ENCODE measurements around the gene SEZ6L. TPM values are rescaled to one million over a fixed set of nuclear protein-coding genes. Genes with fewer than 3 reads are reported as not detected.

The SEZ6L gene
- total RNA-seq, 4 donors from 2014 or later, result 0.10 to 0.13 TPM; not detected in 2

DNA sequence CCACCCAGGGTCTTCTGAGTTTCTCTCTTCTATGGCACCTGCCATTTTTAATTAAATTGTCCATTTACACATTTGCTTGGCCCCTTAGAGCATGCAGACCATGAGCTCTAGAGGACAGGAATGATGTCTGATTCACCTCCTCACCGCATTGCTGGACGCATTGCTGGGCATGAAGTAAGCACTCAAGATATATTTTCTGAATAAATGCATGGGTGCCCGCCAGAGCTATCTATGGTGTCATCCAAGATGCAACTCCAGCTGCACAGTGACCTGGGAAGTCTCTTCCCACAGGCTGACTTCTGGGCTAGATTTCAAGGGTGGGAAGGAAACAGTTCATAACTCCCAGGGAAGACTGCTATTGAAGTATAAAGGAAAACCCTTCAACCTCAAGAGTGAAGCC is 193.2 kb downstream of the SEZ6L start:
- intact Hi-C loops (cut with DNase I; ENCODE audit: low total_unique reads), result no loop called here
- Histone ChIP-seq H3K27ac (no peak overlapping the region), H3K4me3 (no peak overlapping the region), H3K27me3 (no peaks in the 10 kb centered on the region), H3K4me1 (peaks cover 0 to 10% of the 10 kb centered on the region in 2 donors), H3K36me3 (no peaks in the 10 kb centered on the region), H3K9me3 (no peaks in the 10 kb centered on the region)
- TF ChIP-seq, protein P1, sequence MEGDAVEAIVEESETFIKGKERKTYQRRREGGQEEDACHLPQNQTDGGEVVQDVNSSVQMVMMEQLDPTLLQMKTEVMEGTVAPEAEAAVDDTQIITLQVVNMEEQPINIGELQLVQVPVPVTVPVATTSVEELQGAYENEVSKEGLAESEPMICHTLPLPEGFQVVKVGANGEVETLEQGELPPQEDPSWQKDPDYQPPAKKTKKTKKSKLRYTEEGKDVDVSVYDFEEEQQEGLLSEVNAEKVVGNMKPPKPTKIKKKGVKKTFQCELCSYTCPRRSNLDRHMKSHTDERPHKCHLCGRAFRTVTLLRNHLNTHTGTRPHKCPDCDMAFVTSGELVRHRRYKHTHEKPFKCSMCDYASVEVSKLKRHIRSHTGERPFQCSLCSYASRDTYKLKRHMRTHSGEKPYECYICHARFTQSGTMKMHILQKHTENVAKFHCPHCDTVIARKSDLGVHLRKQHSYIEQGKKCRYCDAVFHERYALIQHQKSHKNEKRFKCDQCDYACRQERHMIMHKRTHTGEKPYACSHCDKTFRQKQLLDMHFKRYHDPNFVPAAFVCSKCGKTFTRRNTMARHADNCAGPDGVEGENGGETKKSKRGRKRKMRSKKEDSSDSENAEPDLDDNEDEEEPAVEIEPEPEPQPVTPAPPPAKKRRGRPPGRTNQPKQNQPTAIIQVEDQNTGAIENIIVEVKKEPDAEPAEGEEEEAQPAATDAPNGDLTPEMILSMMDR (IDR thresholded peaks at IDR 0.05 in 4 of 5, conservative IDR thresholded peaks at IDR 0.05 in 1 of 5), result no peak
- in situ Hi-C loops (cut with MboI; ENCODE audit: low sequenced_read_pairs in 4 of 4), result no loop called here
- DNase-seq, result peak in 1 of 2 donors; percentile 56
- ATAC-seq, result peak; percentile 33 to 78

DNA sequence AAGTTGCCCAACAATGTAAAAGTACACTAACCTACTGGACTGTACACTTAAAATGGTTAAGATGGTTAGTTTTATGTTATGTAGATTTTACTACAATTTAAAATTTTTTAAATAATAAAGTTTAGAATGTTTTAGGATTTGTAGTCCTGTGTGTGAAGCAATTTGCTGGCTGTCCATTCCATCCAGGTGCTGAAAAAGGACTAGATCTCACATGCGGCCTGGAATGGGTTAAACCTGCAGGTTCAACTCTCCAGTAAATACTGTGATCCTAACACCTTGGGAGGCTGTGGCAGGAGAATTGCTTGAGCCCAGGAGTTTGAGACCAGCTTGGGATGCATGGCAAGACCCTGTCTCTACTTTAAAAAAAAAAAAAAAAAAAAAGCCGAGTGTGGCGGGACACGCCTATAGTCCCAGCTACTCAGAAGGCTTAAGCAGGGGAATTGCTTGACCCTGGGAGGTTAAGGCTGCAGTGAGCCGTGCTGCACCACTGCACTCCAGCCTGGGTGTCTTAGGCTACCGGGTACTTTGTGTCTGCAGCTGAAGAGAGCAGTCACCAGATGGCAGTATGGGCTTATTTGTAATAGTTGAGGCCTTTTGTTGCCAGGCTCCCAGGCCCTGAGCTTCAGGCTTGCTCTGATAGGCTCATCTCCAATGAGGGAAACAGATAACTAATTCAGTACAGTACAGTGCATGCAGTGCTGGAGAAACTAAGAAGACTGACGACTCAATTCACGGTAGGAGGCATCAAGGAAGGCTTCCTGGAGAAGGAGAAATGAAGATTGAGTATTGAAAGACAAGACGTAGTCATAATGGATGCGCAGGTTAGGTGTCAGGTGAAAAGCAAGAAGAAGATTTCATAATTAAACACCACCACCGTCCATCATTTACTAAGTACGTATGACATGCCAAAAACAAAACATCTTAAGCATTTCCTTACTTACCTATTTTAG is 195.1 kb downstream of the SEZ6L start:
- in situ Hi-C loops (cut with MboI; ENCODE audit: low sequenced_read_pairs in 4 of 4) (no loop called here), intact Hi-C loops (cut with DNase I; ENCODE audit: low total_unique reads) (no loop called here)
- no peaks in the 10 kb centered on the region for H3K9me3 ChIP-seq
- TF ChIP-seq, protein P1 (IDR thresholded peaks at IDR 0.05 in 4 of 5, conservative IDR thresholded peaks at IDR 0.05 in 1 of 5), result peak; percentile 28 to 65 (median 52)
- TF ChIP-seq POLR2A (IDR thresholded peaks at IDR 0.05), result no peak
- H3K27ac ChIP-seq, result no peak overlapping the region
- peaks cover 0 to 10% of the 10 kb centered on the region in 2 donors for H3K4me1 ChIP-seq
- H3K36me3 ChIP-seq, result no peaks in the 10 kb centered on the region
- peak; percentile 64 to 79 for ATAC-seq
- peaks cover 0 to 5% (median 4%) of the 10 kb centered on the region in 3 donors for H3K27me3 ChIP-seq
- DNase-seq, result peak in 1 of 2 donors; percentile 37
- H3K4me3 ChIP-seq, result no peak overlapping the region

GRCh38 chr22:26367402-26368245 is 198.4 kb downstream of the SEZ6L start:
- no peak for TF ChIP-seq POLR2A (IDR thresholded peaks at IDR 0.05)
- TF ChIP-seq, protein P1 (IDR thresholded peaks at IDR 0.05 in 4 of 5, conservative IDR thresholded peaks at IDR 0.05 in 1 of 5), result peak; percentile 28 to 70 (median 61)
- no peak for DNase-seq
- ATAC-seq, result no peak
- in situ Hi-C loops (cut with MboI; ENCODE audit: low sequenced_read_pairs in 4 of 4) (no loop called here), intact Hi-C loops (cut with DNase I; ENCODE audit: low total_unique reads) (no loop called here)
- no peaks in the 10 kb centered on the region for H3K4me1 ChIP-seq
- no peak overlapping the region for H3K27ac ChIP-seq
- no peaks in the 10 kb centered on the region for H3K9me3 ChIP-seq
- H3K27me3 ChIP-seq, result peaks cover 0 to 7% (median 6%) of the 10 kb centered on the region in 3 donors
- H3K36me3 ChIP-seq, result no peaks in the 10 kb centered on the region
- H3K4me3 ChIP-seq, result no peak overlapping the region

- no peak for DNase-seq
- TF ChIP-seq POLR2A (IDR thresholded peaks at IDR 0.05), result no peak
- TF ChIP-seq, protein P1 (IDR thresholded peaks at IDR 0.05 in 4 of 5, conservative IDR thresholded peaks at IDR 0.05 in 1 of 5), result no peak
- Histone ChIP-seq H3K36me3 (no peaks in the 10 kb centered on the region), H3K9me3 (no peaks in the 10 kb centered on the region), H3K27me3 (peaks cover 30 to 36% (median 33%) of the 10 kb centered on the region in 3 donors), H3K4me3 (no peak overlapping the region), H3K4me1 (no peaks in the 10 kb centered on the region), H3K27ac (no peak overlapping the region)
- in situ Hi-C loops (cut with MboI; ENCODE audit: low sequenced_read_pairs in 4 of 4), result no loop called here
- intact Hi-C loops (cut with DNase I; ENCODE audit: low total_unique reads), result no loop called here
- no peak for ATAC-seq
Measured at GRCh38 chr22:26372890-26373289, 203.6 kb downstream of the SEZ6L start.
